ENCODE measurements around the gene PHC3.

DNA sequence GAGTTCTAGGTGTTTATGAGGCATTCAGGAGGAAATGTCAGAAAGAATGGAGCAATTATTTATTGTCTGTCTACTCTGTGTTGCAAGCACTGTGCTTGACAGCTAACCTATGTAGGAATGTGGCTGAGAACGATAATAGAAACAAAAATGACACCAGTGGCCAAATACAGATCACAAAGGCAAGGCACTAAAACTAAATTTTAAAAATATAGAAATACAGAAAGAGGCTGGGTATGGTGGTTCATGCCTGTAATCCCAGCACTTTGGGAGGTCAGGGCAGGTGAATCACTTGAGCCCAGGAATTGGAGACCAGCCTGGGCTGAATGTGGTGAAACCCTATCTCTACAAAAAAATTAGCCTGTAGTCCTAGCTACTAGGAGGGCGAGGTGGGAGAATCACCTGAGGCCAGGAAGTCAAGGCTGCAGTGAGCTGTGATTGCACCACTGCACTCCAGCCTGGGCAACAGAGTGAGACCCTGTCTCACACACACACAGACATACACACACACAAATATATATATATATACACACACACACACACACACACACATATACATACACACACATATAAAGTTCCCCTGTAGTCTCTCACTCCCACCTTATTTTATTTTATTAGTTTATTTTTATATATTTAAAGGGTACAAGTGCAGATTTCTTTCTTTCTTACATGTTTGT is 46.7 kb upstream of the PHC3 start:
- TF ChIP-seq POLR2AphosphoS5 (IDR thresholded peaks at IDR 0.05; ENCODE audit: low read depth, low read length) (no peak), SIN3A (IDR thresholded peaks at IDR 0.05; ENCODE audit: borderline replicate concordance, insufficient read depth, low read length) (no peak), REST (IDR thresholded peaks at IDR 0.05; ENCODE audit: insufficient read depth in 1 of 2, low read depth in 2 of 2, low read length in 2 of 2) (no peak)
